NCI-H128 (cell line): ENCODE data around the gene ZBTB37.
"Not testable (repeated sequence)": the region's sequence is repeated elsewhere in the genome, so short reads cannot be mapped to it uniquely, and the experiment has no call there.

Experiments
- DNase-seq: peaks from one replicate; lab custom pipeline; 2025; ENCODE audit not compliant: unreplicated experiment; lab: John Stamatoyannopoulos, UW

ZBTB37 gene

DNA sequence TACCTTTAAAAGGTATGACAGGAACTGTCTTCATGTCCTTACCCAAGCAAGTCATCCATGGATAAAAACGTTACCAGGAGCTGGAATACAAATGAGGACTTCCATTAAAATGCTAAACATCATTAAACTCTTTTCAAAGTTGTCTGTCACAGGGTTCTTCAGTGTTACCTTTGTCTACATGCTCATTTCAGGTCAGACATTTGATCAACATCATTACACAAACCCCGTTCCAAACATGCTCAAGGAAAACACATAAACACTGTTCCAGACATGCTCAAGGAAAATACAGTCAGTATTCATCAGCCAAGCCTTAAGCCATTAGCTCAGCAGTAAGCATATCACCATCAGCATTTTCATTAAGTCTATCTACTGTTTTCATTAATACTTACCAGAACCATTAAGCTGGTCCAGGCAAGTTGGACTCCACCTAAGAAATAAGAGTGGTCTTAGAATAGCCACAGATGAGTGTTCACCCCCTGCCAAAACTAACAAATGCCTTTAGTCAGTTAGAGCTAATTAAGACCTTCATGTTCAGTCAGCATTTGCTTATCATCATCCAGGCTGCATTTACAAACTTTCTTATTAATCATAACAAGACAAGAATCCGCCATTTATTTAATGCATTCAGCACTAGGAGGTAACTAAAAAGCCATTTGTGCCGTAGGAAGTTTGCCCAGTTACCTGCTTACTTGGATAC, 2.6 kb upstream of the ZBTB37 start:
- DNase-seq: no peak

GRCh38 chr1:173866413-173867115, 1.6 kb upstream of the ZBTB37 start:
- no peak for DNase-seq

DNA sequence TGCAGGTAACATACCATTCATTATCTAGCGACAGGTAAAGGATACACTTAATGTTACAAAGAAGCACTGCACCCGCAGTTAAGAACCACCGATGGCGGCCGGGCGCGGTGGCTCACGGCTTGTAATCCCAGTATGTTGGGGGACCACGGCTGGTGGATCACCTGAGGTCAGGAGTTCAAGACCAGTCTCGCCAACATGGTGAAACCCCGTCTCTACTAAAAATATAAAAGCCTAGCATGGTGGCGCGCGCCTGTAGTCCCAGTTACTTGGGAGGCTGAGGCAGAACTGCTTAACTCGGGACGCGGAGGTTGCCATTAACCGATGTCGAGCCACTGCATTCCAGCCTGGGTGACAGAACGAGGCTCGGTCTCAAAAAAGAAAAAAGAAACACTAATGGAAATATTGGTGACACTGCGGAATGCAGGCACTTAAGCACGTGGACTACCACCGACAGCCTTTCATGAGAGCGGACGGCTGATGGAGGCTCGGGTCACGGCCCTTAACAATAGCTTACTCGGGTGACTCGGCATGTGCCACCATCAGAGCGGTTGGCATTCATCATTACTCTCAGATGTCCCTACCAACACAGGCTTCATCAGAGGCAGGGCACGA, 933 bp upstream of the ZBTB37 start:
- DNase-seq: no peak

GRCh38 chr1:173867753-173868265, 371 bp upstream of the ZBTB37 start, which contains the start of gene GAS5:
TSS of gene GAS5 (minus strand) at chr1:173867989.
- DNase-seq: peak; percentile 99

DNA sequence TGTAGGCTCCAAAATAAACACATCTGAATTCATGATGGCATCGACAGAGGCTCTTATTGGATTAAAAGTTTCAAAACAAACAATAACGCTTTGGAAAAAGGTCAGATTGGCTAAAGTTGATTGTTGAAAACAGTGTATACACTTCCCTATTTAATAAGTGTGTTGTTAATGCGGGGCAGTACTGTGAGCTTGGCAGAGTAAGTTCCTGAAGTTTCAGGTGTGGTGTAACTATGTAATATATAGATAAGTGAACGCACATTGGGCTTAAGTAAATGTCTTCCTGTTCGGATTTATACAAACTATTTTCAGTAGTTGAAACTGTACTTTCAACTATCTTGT, 810 bp downstream of the ZBTB37 start:
- no peak for DNase-seq

DNA sequence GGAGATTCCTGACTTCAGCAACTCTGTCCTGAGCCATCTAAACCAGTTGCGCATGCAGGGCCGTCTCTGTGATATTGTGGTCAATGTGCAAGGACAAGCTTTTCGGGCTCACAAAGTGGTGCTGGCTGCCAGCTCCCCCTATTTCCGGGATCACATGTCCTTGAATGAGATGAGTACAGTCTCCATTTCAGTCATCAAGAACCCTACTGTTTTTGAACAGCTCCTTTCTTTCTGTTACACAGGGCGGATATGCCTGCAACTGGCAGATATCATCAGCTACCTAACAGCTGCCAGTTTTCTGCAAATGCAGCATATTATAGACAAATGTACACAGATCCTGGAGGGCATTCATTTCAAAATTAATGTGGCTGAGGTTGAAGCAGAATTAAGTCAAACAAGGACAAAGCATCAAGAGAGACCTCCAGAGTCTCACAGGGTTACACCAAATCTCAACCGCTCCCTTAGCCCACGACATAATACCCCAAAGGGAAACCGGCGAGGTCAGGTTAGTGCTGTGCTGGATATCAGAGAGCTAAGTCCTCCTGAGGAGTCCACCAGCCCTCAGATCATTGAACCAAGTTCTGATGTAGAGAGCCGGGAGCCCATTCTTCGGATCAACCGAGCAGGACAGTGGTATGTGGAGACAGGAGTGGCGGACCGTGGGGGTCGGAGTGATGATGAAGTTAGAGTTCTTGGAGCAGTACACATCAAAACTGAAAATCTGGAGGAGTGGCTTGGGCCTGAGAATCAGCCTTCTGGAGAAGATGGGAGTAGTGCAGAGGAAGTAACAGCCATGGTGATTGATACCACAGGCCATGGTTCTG, 2.3 kb downstream of the ZBTB37 start:
- no peak for DNase-seq

DNA sequence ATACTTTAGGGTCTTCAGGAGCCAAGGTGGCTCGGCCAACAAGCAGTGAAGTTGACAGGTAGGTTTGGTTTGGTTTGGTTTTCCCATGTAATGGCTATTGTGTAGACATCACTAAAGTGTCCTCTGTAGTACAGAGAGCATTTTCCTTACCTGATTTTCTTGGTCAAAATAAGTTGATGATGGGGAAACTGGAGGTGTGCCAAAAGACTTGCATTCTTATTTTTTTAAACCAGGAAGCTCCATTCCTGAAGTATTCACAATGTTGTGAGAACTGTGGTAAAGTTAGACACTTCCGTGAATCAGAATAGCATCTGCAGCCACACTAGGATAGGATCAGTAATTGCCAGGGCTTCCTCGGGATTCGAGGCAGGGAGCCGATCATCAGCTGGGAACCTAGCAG, 2.9 kb downstream of the ZBTB37 start:
- DNase-seq: no peak

GRCh38 chr1:173871500-173871899, 3.3 kb downstream of the ZBTB37 start:
- DNase-seq: no peak

- DNase-seq: no peak
Measured at GRCh38 chr1:173876732-173877131, 8.6 kb downstream of the ZBTB37 start.

- no peak for DNase-seq
Measured at GRCh38 chr1:173878251-173878650, 10.1 kb downstream of the ZBTB37 start.

DNA sequence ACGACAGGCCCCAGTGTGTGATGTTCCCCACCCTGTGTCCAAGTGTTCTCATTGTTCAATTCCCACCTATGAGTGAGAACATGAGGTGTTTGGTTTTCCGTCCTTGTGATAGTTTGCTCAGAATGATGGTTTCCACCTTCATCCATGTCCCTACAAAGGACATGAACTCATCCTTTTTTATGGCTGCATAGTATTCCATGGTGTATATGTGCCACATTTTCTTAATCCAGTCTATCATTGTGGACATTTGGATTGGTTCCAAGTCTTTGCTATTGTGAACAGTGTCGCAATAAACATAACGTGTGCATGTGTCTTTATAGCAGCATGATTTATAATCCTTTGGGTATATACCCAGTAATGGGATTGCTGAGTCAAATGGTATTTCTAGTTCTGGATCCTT, 12.9 kb downstream of the ZBTB37 start:
- not testable (repeated sequence) for DNase-seq

DNA sequence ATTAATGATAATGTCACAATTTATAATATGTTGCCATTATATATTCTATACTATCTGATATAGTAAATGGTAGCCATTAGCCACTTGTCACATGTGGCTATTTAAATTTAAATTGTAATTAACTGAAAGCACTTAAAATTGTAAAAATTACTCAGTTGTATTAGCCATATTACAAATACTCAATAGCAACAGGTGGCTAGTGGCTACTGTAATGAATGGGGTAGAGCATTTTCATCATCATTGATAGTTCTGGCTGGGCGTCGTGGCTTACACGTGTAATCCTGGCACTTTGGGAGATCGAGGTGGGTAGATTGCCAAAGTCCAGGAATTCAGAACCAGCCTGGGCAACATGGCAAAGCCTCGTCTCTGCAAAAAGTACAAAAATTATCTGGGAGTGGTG, 16.5 kb downstream of the ZBTB37 start:
- DNase-seq: no peak

DNA sequence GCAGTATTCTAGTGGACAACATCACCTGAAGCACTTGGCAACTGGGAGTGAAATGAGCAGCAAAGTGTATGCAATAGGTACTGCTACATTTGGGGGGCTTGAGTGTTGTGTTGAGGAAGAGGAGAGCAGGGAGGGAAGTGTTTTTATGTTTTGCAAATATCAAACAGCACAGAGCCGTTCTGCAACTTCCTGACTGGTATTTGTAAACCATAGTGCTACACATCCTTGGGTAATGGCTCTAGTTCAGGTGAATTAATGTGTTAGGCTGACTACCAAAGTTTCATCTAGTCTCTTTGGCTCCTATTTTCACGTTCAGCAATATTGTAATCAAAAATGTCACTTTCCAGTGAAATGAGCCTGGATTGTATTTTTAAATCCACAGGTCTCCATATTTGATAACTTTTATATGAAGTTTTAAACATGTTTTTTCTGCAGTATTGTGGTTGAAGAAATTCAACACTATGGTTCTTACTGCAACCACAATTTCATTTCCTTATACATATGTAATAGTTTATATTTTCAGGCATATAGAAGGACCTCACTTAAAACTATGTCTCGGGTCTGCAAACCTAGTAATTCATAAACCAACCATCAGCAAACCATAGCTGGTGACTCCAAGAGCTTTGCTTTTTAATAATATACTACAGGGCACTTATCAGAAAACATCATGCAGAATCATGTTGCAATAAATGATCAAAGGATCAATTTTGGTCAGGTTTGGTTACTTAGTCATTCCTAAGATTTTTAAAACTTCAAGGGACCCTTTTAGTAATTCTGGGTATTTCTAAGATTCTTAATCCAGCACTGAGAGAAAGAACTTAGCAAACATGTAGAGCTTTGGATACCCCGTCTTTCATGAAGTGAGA, 18.8 kb downstream of the ZBTB37 start:
- DNase-seq: no peak

DNA sequence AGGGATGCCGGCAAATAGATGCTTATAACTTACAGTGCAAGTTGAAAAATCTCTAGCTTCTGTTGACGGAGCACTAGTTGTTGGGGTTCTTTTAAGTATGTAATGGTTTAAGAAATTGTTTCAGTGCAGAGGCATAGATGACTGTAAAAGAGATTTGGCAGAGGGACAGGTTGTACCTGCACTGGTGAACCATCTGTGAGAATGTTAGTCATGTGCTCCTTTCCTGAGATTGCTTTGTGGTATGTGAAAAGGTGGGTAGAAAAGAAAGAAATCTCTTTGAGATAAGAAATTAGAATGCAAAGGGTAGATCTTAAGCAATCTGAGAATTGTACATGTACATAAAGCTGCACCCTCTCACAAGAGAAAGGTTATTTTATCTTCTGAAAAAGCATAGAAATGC, 19.4 kb downstream of the ZBTB37 start:
- no peak for DNase-seq

DNA sequence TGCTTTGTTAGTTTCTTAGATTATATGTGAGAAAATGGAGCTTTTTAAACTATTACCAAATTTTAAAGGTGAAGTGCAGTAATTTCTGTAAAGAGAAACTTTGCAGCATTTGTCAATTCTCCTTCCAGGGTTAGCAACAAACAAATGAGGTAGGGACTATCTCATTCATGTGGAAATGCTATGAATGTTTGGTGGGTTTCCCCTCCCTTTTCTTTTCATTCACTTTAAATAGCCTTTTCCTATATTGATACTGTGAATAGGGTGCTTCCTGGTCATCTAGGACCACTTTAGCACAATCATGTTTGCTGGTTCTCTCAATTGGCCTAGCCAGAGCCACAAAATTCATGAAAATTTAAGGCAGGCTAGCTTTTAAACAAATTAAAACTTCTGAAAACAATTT, 20.6 kb downstream of the ZBTB37 start:
- no peak for DNase-seq

DNA sequence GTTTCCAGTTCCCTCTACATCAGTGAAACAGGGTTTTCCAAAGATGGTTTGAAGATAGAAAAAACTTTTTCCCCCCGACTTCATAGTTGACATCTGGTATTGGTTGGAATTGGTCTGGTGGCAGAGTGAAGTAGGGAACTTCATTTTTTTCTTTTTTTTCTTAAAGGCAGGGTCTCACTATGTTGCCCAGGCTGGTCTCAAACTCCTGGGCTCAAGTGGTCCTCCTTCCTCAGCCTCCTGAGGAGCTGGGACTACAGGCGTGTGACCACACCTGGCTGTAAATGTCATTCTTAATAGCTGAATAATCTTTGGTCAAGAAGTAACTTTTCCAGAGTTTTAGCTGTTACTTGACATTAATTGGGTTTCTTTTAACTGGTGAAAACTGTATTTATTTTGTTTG, 21.7 kb downstream of the ZBTB37 start:
- no peak for DNase-seq

- no peak for DNase-seq
Measured at GRCh38 chr1:173893611-173894010, 25.4 kb downstream of the ZBTB37 start.

DNA sequence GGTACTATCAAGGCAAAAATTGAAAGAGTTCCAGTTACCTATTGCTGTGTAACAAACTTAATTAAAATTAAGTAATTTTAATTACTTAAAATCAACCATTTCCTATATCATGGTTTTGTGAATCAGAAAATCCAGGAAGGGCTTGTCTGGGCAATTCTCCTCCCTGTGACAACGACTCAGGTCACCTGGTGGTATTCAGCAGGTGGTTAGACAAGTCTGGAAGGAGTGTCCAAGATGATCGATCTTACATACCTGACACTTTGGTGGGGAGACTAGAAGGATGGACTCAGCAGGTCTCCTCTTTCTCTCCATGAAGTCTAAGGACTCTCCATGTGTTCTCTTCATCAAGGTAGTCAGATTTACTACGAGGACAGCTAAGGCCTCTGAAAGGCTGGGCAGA, 26.0 kb downstream of the ZBTB37 start:
- no peak for DNase-seq

DNA sequence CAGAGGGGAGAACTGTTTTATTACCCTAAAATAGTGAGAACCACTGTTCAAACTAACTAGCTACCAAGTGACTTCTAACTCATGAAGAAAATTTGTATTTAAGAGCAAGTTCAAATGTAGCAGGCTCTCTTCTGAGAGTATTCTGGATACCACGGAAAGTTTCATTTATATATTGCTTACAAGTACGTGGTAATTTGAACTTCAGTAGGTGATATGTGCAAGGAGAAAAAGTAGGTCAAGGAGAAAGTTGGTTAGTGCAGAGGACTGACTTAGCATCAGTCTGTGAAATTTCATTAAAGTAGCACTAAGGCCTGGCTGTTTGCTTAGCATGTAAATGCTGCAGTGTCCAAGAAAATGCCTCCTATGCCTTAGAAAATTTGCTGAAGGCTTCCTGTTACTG, 32.2 kb downstream of the ZBTB37 start:
- DNase-seq: no peak

GRCh38 chr1:173900992-173901391, 32.8 kb downstream of the ZBTB37 start:
- DNase-seq: no peak
